ENCODE results near the gene MYL2.

The MYL2 gene

DNA sequence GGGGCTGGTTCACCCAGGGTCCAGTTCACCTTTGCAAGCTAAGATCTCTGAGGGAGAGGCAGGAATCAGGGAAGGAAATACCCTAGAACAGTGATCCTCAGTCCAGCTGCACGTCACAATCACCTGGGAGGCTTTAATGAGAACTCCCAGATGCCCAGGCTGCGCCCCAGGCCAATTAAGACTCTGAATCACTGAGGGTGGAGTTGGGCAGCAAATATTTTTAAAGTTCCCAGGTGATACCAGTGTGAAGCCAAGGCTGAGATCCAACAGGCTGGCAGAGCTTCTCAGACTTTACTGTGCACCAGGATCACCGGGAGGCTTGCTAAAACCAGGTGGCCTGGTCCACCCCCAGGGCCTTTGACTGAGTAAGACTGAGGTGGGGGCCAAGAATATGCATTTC lies 23.8 kb downstream of the MYL2 start:
- no peak for DNase-seq (ENCODE audit: low read depth in 1 of 2, low spot score in 1 of 2)

DNA sequence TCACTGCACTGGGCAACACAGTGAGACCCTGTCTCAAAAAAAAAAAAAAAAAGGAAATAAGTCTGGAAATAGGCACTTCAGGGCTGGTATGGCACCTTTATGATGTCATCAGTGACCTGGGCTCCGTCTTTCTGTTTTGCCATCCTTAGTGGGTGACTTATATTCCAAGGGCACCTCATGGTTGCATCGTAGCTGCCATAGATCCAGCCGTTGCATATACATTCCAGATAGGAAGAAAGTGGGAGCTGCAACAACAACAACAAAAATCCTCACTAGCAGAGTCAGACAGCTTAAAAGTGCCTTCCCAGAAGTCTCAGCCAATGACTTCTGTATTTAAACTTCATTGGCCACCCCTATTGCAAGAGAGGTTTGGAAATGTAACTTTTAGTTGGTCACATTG lies 26.4 kb downstream of the MYL2 start:
- no peak for DNase-seq (ENCODE audit: low read depth in 1 of 2, low spot score in 1 of 2)

DNA sequence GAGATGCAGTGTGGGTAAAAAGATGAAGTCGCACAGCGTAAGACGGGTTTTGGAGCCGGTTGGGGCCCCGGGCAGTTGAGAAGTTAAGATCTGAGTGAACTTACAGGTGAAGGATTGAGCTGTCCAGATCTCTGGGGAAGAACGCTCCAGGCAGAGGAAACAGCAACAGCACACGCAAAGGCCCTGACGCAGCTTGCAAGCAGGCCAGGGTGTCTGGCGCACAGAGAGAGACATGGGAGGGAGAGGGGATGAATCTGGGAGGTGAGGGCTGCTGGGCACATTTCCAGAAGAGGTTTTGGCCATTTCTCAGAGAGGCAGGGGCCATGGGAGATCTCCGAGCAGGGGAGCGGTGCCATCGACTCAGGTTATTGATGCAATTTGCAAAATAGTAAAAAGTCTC lies 31.0 kb downstream of the MYL2 start:
- no peak for DNase-seq (ENCODE audit: low read depth in 1 of 2, low spot score in 1 of 2)

DNA sequence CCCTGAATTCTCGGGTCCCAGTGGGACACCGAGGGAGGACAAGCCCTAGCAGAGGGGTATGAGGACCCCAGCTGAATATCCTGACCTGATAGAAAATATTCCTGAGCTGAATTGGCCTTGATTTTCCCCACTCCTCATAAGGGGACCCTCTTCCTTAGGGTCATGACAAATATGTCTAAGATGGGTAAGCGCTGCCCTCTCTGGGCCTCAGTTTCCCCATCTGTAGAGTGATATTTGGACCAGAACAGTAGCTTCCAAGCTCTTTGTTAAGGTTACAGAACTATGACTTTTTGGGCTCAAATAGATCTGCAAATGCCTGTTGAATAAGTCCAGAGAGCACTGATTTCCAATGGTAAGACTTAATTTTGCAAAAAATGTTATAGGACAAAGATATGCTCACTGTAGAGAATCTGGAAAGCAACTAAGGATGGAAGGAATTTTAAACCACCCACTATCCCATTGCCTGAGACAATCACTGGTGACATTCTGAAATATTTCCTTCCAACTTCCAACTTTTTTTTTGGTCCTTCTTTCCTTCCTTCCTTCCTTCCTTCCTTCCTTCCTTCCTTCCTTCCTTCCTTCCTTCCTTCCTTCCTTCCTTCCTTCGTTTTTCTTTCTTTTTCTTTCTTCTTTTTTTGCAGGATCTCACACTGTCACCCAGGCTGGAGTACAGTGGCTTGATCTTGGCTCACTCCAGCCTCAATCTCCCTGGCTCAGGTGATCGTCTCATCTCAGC lies 32.0 kb downstream of the MYL2 start:
- DNase-seq (ENCODE audit: low read depth in 1 of 2, low spot score in 1 of 2) = no peak

DNA sequence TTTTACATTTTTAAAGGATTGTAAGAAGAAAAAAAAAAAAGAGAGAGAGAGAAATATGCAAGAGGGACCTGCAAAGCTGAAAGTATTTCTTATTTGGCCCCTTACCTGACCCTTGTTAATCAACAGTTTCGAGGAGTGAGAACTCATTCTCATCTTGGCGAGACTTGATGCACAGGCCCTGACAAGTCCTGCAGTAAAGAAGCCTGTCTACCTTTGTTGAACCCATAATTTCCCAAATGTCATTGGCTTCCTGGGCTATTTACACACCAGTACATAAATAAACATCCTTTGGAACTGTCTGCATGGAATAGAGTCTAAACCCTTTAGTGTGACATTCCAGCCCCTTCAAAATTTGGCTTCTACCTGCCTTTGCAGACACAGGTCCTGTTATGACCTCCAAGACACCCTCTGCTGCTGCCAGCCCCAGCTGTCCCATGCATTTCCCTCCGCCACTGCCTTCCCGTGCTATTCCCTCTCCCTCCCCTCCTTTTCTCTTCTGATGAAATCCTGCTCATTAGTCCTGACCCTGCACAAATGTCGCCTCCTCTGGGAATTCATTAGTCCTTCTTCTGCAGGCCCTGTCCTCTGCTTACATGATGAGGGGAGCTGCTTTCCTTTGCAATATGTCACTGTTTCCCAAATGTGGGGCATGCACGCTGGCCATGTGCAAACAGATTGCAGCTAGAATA lies 35.1 kb downstream of the MYL2 start:
- no peak for DNase-seq (ENCODE audit: low read depth in 1 of 2, low spot score in 1 of 2)

DNA sequence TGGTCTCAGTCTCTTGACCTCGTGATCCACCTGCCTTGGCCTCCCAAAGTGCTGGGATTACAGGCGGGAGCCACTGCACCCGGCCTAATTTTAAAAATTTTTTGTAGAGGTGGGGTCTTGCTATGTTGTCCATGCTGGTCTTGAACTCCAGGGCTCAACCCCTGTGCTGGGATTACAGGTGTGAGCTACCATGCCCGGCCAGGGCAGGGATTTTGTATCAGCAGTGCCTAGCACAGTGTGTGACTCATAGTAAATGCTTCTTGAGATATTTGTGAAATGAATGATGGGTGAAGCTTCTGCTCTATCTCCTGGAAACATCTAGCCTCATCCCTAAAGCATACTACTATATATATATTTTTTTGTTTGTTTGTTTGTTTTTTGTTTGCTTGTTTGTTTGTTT lies 37.1 kb downstream of the MYL2 start:
- DNase-seq (ENCODE audit: low read depth in 1 of 2, low spot score in 1 of 2) = no peak

DNA sequence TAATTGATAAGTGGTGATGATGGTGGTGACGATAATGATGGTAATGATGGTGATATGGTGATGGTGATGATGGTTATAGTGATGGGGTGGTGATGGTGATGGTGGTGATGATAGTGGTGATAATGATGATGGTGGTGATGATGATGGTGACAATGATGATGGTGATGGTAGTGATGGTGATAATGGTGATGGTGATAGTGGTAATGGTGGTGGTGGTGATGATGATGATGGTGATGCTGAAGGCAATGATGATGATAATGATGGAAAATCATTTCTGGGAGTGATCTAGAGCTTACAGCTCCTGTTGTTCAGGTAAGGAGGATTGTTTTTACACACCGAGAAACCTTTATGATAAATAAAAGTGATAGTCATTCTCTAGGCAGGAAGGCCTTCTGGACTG lies 39.7 kb downstream of the MYL2 start:
- DNase-seq (ENCODE audit: low read depth in 1 of 2, low spot score in 1 of 2) = no peak

DNA sequence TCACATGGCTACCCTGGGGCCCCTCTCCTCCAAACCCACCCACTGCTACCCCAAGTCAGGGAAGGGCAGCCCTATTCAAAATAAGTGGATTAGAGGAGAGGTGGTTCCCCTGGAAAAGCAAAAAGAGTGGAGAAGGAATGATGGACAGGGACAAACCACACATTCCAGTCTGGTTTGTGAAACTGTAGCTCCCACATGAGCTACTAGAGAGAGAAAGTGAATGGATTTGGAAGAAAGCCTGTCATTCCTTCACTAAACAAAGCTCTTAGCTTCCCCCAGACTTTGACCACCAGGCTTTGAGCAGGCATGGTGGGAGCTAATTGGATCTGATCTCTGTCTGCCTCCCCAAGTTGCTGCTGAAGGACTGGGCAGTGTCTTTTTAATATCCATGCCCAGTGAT lies 45.6 kb downstream of the MYL2 start:
- no peak for DNase-seq (ENCODE audit: low read depth in 1 of 2, low spot score in 1 of 2)

DNA sequence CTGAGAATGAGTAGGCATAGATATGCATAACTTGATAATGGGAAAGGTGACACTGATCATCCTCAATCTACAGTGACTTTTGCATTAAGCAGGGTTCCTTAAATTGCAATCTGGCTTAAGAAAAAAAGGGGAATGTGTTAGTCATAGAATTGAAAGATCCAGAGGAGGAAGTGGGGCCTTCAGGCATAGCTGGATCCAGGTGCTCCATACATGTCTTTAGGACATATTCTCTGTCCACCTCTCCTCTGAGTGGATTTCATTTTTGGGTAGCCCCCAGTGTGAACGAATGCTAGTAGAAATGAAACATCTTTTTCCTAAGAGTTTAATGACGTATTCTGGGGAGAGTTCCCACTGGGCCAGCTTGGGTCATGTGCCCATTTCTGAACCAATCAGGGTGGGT lies 46.0 kb downstream of the MYL2 start:
- no peak for DNase-seq (ENCODE audit: low read depth in 1 of 2, low spot score in 1 of 2)

DNA sequence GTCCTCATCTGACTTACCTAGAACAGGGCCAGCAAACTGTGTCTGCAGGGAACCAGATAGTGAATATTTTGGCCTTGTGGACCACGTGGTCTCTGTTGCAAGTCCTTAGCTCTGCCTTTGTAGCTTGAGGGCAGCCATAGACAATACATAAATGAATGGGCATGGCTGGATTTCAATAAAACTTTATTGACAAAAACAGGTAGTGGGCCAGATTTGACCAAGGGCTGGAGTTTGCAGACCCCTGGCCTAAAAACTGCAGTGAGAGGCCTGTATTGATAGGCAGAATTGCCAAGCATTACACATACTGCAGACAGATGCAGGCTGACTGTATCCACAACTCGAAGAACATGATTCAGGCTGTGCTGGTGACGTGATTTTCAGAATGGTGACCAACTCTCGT lies 48.3 kb downstream of the MYL2 start:
- DNase-seq (ENCODE audit: low read depth in 1 of 2, low spot score in 1 of 2) = no peak

DNA sequence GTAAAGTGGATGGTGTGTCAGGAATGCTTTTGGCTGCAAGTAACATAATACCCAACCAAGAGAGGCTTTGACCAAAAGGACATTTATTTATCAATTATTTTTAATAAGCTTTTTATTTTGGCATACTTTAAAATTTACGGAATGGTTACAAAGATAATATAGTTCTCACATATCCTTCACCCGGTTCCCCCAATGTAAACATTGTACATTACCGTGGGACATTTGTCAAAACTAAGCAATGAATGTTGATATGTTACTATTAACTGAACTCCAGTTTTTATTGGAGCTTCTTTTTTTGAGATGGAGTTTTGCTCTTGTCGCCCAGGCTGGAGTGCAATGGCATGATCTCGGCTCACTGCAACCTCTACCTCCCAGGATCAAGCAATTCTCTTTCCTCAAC lies 50.6 kb downstream of the MYL2 start:
- DNase-seq (ENCODE audit: low read depth in 1 of 2, low spot score in 1 of 2) = no peak

DNA sequence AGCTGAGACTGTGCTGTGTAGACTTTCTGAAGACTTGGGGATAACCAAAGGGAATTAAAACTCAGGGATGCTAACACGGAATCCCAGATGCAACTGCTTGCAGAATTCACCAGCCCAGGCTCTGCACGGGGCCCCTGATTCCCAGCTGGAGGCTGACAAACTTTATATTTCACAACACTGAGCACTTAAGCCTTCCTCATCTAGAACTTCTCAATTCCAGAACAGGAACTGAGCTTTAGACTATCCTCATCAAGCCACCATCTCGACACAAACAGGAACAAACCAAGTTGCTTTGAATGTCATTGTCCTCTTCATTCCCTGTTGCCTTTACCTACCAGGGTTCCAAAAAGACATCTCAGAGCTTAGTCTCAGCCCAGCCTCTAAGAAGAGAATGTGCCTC lies 51.4 kb downstream of the MYL2 start:
- DNase-seq (ENCODE audit: low read depth in 1 of 2, low spot score in 1 of 2) = no peak

DNA sequence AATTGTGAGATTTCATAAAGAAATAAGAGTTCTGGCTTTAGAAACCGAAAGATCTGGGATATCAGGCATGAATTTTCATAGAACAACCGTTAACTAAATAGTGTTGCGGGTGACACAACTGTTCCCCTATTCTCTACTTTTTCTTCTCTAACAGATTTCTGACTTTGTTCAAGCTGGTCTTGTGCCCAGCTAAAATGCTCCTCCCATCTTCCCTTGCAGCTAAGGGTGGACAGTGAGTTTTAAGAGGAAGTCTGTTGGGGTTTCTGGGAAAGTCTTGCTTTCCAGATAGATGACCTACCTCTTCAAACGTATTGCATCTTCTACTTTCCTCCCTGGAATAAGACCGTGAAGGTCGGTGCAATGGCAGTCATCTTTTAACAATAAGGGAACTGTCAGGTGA lies 54.9 kb downstream of the MYL2 start:
- DNase-seq (ENCODE audit: low read depth in 1 of 2, low spot score in 1 of 2) = no peak

DNA sequence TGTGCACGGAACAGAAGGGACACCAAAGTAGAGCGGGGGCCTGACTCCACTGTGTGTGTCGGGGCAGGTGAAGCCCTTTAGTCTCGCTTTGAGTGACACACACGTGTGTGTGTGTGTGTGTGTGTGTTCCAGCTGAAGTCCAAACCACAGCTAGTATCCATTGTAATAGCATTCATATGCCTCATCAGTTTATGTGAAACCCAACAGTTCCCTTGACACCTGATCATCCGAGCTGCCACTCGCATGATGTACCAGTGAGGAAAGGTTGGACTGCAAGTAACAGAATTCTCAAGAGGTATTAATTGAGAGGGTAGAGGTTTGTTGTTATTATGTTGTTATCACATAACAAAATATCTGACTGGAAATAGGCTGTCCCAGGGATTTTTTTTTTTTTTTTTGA lies 57.2 kb downstream of the MYL2 start:
- no peak for DNase-seq (ENCODE audit: low read depth in 1 of 2, low spot score in 1 of 2)

DNA sequence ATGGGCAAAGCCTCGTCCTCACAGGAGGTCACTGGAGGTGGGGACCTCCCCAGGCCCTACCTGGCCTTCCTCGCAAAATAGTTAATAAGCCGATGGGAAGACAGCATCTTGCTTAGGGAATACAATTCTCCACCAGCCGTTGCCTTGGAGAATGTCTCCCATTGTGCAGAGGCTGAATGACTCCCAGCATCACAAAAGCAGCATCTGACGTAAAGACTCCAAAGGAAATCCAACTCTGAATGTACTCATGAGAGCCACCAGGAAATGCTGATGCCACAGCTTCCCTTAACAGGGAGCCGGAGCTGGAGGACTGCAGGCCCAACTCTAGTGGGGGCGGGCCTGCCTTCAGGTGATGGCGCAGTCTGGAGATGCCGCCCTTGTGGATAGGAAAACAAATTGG lies 58.0 kb downstream of the MYL2 start:
- DNase-seq (ENCODE audit: low read depth in 1 of 2, low spot score in 1 of 2) = no peak

DNA sequence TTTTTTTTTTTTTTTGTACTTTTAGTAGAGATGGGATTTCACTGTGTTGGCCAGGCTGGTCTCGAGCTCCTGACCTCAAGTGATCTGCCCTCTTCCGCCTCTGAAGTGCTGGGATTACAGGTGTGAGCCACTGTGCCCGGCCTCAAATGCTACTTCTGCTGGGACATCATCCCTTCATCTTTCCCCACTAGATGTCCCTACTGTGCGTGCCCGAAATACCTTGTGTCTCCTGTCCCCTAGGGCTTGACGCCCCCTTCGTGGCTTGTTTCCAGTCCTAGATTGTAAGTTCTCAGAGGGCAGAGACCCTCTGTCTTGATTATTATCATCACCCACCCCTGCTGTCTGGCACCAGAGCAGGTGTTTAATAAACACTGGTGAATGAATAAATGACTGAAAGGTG lies 58.6 kb downstream of the MYL2 start:
- DNase-seq (ENCODE audit: low read depth in 1 of 2, low spot score in 1 of 2) = no peak

Data from stimulated activated CD4-positive, alpha-beta T cell treated with anti-CD3 and anti-CD28 coated beads, Interleukin-15, amount 100 ng/mL, for 1 hour (primary cell).